GM12878 (cell line): ENCODE data around the gene KRT73. TPM values are rescaled to one million over a fixed set of nuclear protein-coding genes. Genes with fewer than 3 reads are reported as not detected.

ENCODE experiments used
- ATAC-seq: fragments of 200-7000 bp; cut with Tn5 transposase; 3 replicates; pipeline ENCODE4 v1.9.1; 2020; ENCODE audit warnings: mild to moderate bottlenecking, moderate library complexity
- BruUV-seq: library from RNA; stranded (reverse); fragments of 400-500 nt; replicated peaks from 2 replicates; lab custom pipeline; 2021; lab: Mats Ljungman, UMichigan
- CTCF ChIA-PET: fragments of 300-600 bp; sonication (Branson Sonifier 250); formaldehyde crosslinking; extraction: SDS; loops from one replicate; lab custom pipeline; 2021; ENCODE audit warnings: inconsistent platforms; lab: Yijun Ruan, JAX
- POLR2A ChIA-PET: fragments of 350-600 bp; formaldehyde crosslinking; extraction: SDS; loops from one replicate; lab custom pipeline; 2021; ENCODE audit warnings: inconsistent platforms; lab: Charles Lee
- RAD21 ChIA-PET: fragments of 300-600 bp; sonication (Branson Sonifier 250); formaldehyde crosslinking; loops from one replicate; lab custom pipeline; 2023; ENCODE audit warnings: antibody characterized with exemption; ENCODE audit not compliant: unreplicated experiment; lab: Charles Lee
- SMC1A ChIA-PET: fragments of 300-600 bp; sonication (Branson Sonifier 250); formaldehyde crosslinking; loops from one replicate; lab custom pipeline; 2023; ENCODE audit not compliant: unreplicated experiment, uncharacterized antibody; lab: Charles Lee
- DNase-seq: peaks from one replicate; pipeline ENCODE4 v3.0.0-alpha.2; 2011; ENCODE audit warnings: low read depth, low spot score
- FAIRE-seq: peaks from 3 replicates; lab custom pipeline; 2011; peaks lifted over from hg19 to GRCh38; lab: Jason Lieb, UNC
- H2AFZ ChIP-seq: 2 replicates; pipeline ENCODE4 v1.6.0; 2011; ENCODE audit warnings: low read depth, low read length, control low read depth; ENCODE audit not compliant: control insufficient read depth
- H3K27ac ChIP-seq: 2 replicates; pipeline ENCODE4 v1.5.1; 2011; ENCODE audit warnings: control low read depth; ENCODE audit not compliant: control insufficient read depth, insufficient read depth
- H3K27me3 ChIP-seq, 2 experiments: replicated peaks in 1 of 2; 2 replicates each; pipeline versions ENCODE4 v1.6.0 to v1.6.1; 2011; ENCODE audit warnings: low read length in 1 of 2; ENCODE audit not compliant: control insufficient read depth in 2 of 2, insufficient read depth in 2 of 2
- H3K36me3 ChIP-seq, 2 experiments: 2 replicates each; pipeline ENCODE4 v1.5.1; 2011; ENCODE audit warnings: low read length in 1 of 2; ENCODE audit not compliant: control insufficient read depth in 2 of 2, insufficient read depth in 2 of 2
- H3K4me1 ChIP-seq: 2 replicates; pipeline ENCODE4 v1.6.1; 2011; ENCODE audit warnings: mild to moderate bottlenecking, low read length, moderate library complexity, mixed read lengths; ENCODE audit not compliant: control insufficient read depth, insufficient read depth
- H3K4me2 ChIP-seq: 2 replicates; pipeline ENCODE4 v1.6.0; 2011; ENCODE audit warnings: control low read depth; ENCODE audit not compliant: control insufficient read depth, insufficient read depth
- H3K4me3 ChIP-seq: fragments of 200-600 bp; sonication (generic); 2 replicates; pipeline ENCODE4 v1.5.1; 2016
- H3K79me2 ChIP-seq: 2 replicates; pipeline ENCODE4 v1.6.0; 2011; ENCODE audit warnings: low read length; ENCODE audit not compliant: control insufficient read depth, insufficient read depth
- H3K9ac ChIP-seq: 2 replicates; pipeline ENCODE4 v1.8.0; 2011; ENCODE audit warnings: low read length, control low read depth, mixed read lengths; ENCODE audit not compliant: control insufficient read depth, insufficient read depth
- H3K9me3 ChIP-seq: replicated peaks from 3 replicates; pipeline ENCODE4 v1.5.1; 2011; ENCODE audit warnings: mild to moderate bottlenecking, low read length; ENCODE audit not compliant: control insufficient read depth, insufficient read depth
- H4K20me1 ChIP-seq: 2 replicates; pipeline ENCODE4 v1.6.0; 2011; ENCODE audit not compliant: control insufficient read depth, insufficient read depth
- SIN3A ChIP-seq: IDR thresholded peaks from 2 replicates; pipeline ENCODE4 v1.6.1; 2012; ENCODE audit warnings: low read depth, low read length, improper control_type of control experiment
- WGBS: methylation state at CpG from one replicate; pipeline ENCODE4 v1.1.6; 2016; ENCODE audit warnings: low lambda C conversion rate; ENCODE audit not compliant: insufficient replicate concordance, insufficient coverage; ENCODE audit errors: missing lambda C conversion rate; 5-methylcytosine and 5-hydroxymethylcytosine counted together
- in situ Hi-C: fragments of 300-500 bp; cut with MboI; formaldehyde crosslinking; loops from 9 replicates; pipeline ENCODE4 v1.14.3; 2018; ENCODE audit warnings: mixed read lengths
- intact Hi-C: fragments of 100-400 bp; cut with micrococcal nuclease; formaldehyde crosslinking; loops from one replicate; pipeline ENCODE4 v1.14.2; 2022; ENCODE audit not compliant: unreplicated experiment
- polyA plus RNA-seq, 11 experiments: library from polyadenylated mRNA; depleted of rRNA in 4 of 11; unstranded in 6 of 11; stranded (reverse) in 5 of 11; fragments of >200 nt; fragmentation: Nextera tagmentation in 4 of 11; fragmentation: Illumina TruSeq in 1 of 11; extraction: Ambion mirVana in 4 of 11; extraction: Trizol in 1 of 11; gene quantifications; 1 replicate in 1 of 11; 2 replicates in 10 of 11; pipeline versions ENCODE4 v1.2.1 to v1.2.3, GENCODE V29; 2011 to 2016; ENCODE audit warnings: inconsistent platforms in 2 of 11, missing spikeins in 2 of 11, low read depth in 1 of 11
- total RNA-seq, 4 experiments: library from RNA; depleted of rRNA in 3 of 4; stranded (reverse); fragments of >200 nt in 3 of 4; fragmentation: Illumina TruSeq in 1 of 4; extraction: Trizol in 1 of 4; gene quantifications; 2 replicates each; pipeline versions ENCODE4 v1.2.1 to v1.2.3, GENCODE V29; 2013 to 2021
- TF ChIP-seq, protein P1 (sequence below): fragments of 450-650 bp; formaldehyde crosslinking; IDR thresholded peaks from 2 replicates; pipeline ENCODE4 v1.5.0; 2022; ENCODE audit warnings: mild to moderate bottlenecking, missing genetic modification characterization

The KRT73 gene
- total and polyA plus RNA-seq, 10 of the 15 experiments (the other 5 are each of a cell fraction or from before 2014, with no cell fraction given), result not detected

DNA sequence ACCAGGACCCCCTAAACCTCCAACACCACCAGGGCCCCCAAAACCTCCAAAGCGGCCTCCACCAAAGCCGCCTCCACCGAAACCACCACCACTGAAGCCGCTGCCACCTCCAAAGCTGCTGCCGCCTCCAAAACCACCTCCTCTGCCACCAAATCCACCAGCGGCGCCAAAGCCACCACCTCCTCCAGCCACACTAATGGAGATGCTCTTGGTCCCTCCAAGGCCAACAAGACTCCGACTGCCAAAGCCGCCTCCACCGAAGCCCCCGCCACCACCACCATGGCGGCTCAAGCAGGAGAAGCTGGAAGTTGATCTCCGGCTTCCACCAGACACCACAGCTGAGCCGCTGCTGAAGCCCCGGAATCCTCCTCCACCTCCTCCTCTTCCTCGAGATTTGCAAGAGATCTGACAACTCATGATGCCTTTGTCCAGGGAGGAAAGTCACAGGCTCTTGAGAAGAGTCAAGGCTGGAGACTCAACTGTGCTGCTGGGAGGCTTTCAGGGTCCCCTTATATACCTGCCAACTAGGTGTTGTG is 33.4 kb upstream of the KRT73 start, which contains the start of gene KRT2:
Gene KRT2 (minus strand): TSS at position 486 of the 536 bp plus-strand sequence. CDS start 69 bp downstream, at position 417.
- no peaks in the 10 kb centered on the region; the same call in 1 of the 2 replicates for H4K20me1 ChIP-seq
- DNase-seq, result no peak
- intact Hi-C loops, result no loop called here
- WGBS, result 65% methylated on average over 16 of the region's 16 CpGs
- no peaks in the 10 kb centered on the region for H3K36me3 ChIP-seq
- no peak within 1 kb of the TSS for H3K4me2 ChIP-seq
- no peak within 1 kb of the TSS for H3K9ac ChIP-seq
- peaks cover 3% of the 10 kb centered on the region in 2 experiments; a peak in 2 of 4 replicates for H3K27me3 ChIP-seq
- H2AFZ ChIP-seq, result no peak within 1 kb of the TSS
- POLR2A ChIA-PET, result no interaction called here
- no peak within 1 kb of the TSS for H3K27ac ChIP-seq
- ATAC-seq, result no peak
- SMC1A ChIA-PET, result no interaction called here
- RAD21 ChIA-PET, result no interaction called here
- no peaks in the 10 kb centered on the region for H3K79me2 ChIP-seq
- no peaks in the 10 kb centered on the region for H3K9me3 ChIP-seq
- BruUV-seq, result no TSS peak
- no peak for TF ChIP-seq SIN3A
- TF ChIP-seq, protein P1, sequence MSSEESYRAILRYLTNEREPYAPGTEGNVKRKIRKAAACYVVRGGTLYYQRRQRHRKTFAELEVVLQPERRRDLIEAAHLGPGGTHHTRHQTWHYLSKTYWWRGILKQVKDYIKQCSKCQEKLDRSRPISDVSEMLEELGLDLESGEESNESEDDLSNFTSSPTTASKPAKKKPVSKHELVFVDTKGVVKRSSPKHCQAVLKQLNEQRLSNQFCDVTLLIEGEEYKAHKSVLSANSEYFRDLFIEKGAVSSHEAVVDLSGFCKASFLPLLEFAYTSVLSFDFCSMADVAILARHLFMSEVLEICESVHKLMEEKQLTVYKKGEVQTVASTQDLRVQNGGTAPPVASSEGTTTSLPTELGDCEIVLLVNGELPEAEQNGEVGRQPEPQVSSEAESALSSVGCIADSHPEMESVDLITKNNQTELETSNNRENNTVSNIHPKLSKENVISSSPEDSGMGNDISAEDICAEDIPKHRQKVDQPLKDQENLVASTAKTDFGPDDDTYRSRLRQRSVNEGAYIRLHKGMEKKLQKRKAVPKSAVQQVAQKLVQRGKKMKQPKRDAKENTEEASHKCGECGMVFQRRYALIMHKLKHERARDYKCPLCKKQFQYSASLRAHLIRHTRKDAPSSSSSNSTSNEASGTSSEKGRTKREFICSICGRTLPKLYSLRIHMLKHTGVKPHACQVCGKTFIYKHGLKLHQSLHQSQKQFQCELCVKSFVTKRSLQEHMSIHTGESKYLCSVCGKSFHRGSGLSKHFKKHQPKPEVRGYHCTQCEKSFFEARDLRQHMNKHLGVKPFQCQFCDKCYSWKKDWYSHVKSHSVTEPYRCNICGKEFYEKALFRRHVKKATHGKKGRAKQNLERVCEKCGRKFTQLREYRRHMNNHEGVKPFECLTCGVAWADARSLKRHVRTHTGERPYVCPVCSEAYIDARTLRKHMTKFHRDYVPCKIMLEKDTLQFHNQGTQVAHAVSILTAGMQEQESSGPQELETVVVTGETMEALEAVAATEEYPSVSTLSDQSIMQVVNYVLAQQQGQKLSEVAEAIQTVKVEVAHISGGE, result no peak
- TF ChIP-seq, all 136 proteins: peak for 0
- Histone ChIP-seq H3K4me3 (no peak within 1 kb of the TSS), H3K4me1 (no peaks in the 10 kb centered on the region)
- CTCF ChIA-PET, result no interaction called here
- no peak for FAIRE-seq
- in situ Hi-C loops, result no loop called here
